ENCODE measurements around the gene CCDC38.

DNA sequence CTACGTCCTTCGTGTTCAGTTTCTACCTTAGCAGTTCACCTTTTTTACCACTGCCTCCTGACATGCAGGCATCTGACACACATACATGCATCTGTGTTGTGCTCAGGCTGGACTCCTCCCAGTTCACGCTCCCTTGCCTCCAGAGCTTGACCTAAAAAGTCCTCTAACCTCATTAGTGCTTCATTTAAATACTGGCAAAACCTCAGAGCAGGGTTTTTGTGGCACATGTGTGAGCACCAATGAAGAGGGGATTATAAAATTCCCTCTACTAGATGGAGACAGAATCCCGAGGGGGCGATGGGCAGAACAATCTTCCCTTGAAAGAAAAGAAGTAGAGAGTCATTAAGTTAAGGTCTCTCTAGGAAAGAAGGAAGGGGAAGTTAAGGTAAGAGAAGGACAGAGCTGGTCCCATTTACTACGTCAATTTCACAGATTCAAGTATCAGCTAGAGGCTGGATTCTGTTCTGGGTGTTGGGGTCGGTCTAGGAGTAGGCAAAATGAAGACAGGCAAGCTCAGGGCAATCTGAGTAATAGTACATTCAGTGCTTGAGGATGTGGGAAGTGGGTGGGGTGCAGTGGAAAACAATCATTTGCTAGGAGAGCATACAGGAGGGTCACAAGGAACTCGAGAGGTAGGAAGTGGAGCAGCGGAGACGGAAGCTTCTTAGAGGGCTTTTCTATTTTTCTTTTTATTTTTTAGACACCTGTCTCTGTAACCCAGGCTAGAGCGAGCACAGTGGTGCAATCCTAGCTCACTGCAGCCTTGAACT, 46.3 kb upstream of the CCDC38 start:
- TF ChIP-seq EZH2 (IDR thresholded peaks at IDR 0.05) (no peak), CTCF (IDR thresholded peaks at IDR 0.05) (no peak)
